ENCODE measurements around the gene CYB561D2. TPM values are rescaled to one million over a fixed set of nuclear protein-coding genes. Genes with fewer than 3 reads are reported as not detected.

Gene CYB561D2
- total RNA-seq, 1 donor from 2014 or later = 22.3 TPM

GRCh38 chr3:50325497-50326181 lies 25.0 kb upstream of the CYB561D2 start:
- Histone ChIP-seq H3K4me3 (ENCODE audit: low read depth, low read length) (no peak overlapping the region), H3K27me3 (ENCODE audit: control insufficient read depth, insufficient read depth, low read length) (no peaks in the 10 kb centered on the region), H3K36me3 (ENCODE audit: control insufficient read depth, insufficient read depth, low read length) (peaks cover 1% of the 10 kb centered on the region)
- no peak for TF ChIP-seq CTCF (IDR thresholded peaks at IDR 0.05; ENCODE audit: insufficient read depth, low read length, poor library complexity, severe bottlenecking)
- DNase-seq (ENCODE audit: low read depth) = no peak

- peaks cover 1% of the 10 kb centered on the region for H3K36me3 ChIP-seq (ENCODE audit: control insufficient read depth, insufficient read depth, low read length)
- TF ChIP-seq CTCF (IDR thresholded peaks at IDR 0.05; ENCODE audit: insufficient read depth, low read length, poor library complexity, severe bottlenecking) = no peak
Observed at GRCh38 chr3:50326182-50326541, 24.5 kb upstream of the CYB561D2 start.

GRCh38 chr3:50327129-50327528 lies 23.5 kb upstream of the CYB561D2 start:
- H3K36me3 ChIP-seq (ENCODE audit: control insufficient read depth, insufficient read depth, low read length) = peaks cover 1% of the 10 kb centered on the region
- no peak for TF ChIP-seq CTCF (IDR thresholded peaks at IDR 0.05; ENCODE audit: insufficient read depth, low read length, poor library complexity, severe bottlenecking)
- no peak for DNase-seq (ENCODE audit: low read depth)
- H3K27me3 ChIP-seq (ENCODE audit: control insufficient read depth, insufficient read depth, low read length) = no peaks in the 10 kb centered on the region
- H3K4me3 ChIP-seq (ENCODE audit: low read depth, low read length) = peak overlapping the region; percentile 80

More at GRCh38 chr3:50326182-50326541, 24.5 kb upstream of the CYB561D2 start:
- Histone ChIP-seq H3K27me3 (ENCODE audit: control insufficient read depth, insufficient read depth, low read length) (no peaks in the 10 kb centered on the region), H3K4me3 (ENCODE audit: low read depth, low read length) (no peak overlapping the region)
- DNase-seq (ENCODE audit: low read depth) = no peak

DNA sequence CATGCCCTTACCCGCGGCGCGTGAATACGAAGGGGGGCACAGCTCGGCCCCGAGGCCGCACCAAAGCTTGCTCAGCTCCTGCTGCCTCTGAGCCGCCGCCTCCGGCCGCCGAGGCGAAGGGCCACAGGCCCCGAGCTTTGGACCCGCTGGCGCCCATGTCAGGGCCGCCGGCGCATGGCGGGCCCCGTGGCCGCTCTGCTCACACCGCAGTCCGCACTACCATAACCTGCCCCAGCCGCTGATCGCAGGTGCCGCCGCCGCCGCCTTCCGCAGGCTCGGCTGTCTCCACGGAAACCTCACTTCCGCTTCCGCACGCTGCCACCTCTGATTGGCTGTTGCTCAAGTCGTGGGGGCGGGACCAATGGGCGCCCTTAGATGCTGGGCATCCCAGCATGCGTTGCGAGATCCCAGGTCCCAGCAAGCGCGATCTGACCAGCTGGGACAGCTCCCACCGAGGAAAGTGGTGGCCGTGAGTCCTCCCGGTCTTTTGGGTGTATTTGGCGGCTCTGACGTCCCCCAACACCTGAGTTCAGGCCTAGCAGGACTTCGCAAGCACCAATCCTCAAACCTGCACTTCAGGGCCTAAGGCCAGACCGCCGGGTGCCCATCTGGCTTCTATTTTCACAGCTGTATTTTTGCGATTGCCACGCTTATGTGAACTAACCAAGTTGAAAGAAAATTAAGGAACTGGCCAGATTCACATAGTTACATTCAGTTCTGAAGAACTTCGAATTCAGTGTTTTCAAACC lies 22.5 kb upstream of the CYB561D2 start, which contains the start of gene TUSC2:
TUSC2 (minus strand) TSS at position 281 of the 749 bp plus-strand sequence; CDS start at position 157, 124 bp downstream.
- TF ChIP-seq CTCF (IDR thresholded peaks at IDR 0.05; ENCODE audit: insufficient read depth, low read length, poor library complexity, severe bottlenecking) = no peak
- H3K4me3 ChIP-seq (ENCODE audit: low read depth, low read length) = peak within 1 kb of the TSS; percentile 80
- H3K36me3 ChIP-seq (ENCODE audit: control insufficient read depth, insufficient read depth, low read length) = peaks cover 1% of the 10 kb centered on the region
- peak; percentile 92 for DNase-seq (ENCODE audit: low read depth)
- no peaks in the 10 kb centered on the region for H3K27me3 ChIP-seq (ENCODE audit: control insufficient read depth, insufficient read depth, low read length)

GRCh38 chr3:50330330-50330729 lies 20.3 kb upstream of the CYB561D2 start:
- H3K4me3 ChIP-seq (ENCODE audit: low read depth, low read length) = no peak overlapping the region
- no peaks in the 10 kb centered on the region for H3K27me3 ChIP-seq (ENCODE audit: control insufficient read depth, insufficient read depth, low read length)
- no peak for DNase-seq (ENCODE audit: low read depth)
- H3K36me3 ChIP-seq (ENCODE audit: control insufficient read depth, insufficient read depth, low read length) = peaks cover 1% of the 10 kb centered on the region
- no peak for TF ChIP-seq CTCF (IDR thresholded peaks at IDR 0.05; ENCODE audit: insufficient read depth, low read length, poor library complexity, severe bottlenecking)
